Adipose tissue (tissue), 3 donors: ENCODE results near the gene ASPG. TPM values are rescaled to one million over a fixed set of nuclear protein-coding genes. Genes with fewer than 3 reads are reported as not detected.
"Not testable (repeated sequence)": the region's sequence is repeated elsewhere in the genome, so short reads cannot be mapped to it uniquely, and the experiment has no call there.

Experiments used
- H3K27ac ChIP-seq: one replicate; pipeline ENCODE4 v1.5.1; 2013; ENCODE audit warnings: low read depth, low read length
- WGBS, 3 donors: extraction: QIAGEN DNeasy Blood & Tissue Kit; methylation state at CpG; one replicate each; pipeline ENCODE4 v1.1.7; 2013; 5-methylcytosine and 5-hydroxymethylcytosine counted together
- polyA plus RNA-seq, 3 donors: library from polyadenylated mRNA; stranded (reverse); fragments of 200-250 nt; gene quantifications; one replicate each; pipeline ENCODE4 v1.2.3, GENCODE V29; 2013
- donor health status: healthy with polysubstance abuse.
- donor health status: Bipolar disorder and iron deficiency.
- donor health status: healthy.

The ASPG gene
- polyA plus RNA-seq, 3 donors: 0.67 to 2.0 (median 2.0) TPM

DNA sequence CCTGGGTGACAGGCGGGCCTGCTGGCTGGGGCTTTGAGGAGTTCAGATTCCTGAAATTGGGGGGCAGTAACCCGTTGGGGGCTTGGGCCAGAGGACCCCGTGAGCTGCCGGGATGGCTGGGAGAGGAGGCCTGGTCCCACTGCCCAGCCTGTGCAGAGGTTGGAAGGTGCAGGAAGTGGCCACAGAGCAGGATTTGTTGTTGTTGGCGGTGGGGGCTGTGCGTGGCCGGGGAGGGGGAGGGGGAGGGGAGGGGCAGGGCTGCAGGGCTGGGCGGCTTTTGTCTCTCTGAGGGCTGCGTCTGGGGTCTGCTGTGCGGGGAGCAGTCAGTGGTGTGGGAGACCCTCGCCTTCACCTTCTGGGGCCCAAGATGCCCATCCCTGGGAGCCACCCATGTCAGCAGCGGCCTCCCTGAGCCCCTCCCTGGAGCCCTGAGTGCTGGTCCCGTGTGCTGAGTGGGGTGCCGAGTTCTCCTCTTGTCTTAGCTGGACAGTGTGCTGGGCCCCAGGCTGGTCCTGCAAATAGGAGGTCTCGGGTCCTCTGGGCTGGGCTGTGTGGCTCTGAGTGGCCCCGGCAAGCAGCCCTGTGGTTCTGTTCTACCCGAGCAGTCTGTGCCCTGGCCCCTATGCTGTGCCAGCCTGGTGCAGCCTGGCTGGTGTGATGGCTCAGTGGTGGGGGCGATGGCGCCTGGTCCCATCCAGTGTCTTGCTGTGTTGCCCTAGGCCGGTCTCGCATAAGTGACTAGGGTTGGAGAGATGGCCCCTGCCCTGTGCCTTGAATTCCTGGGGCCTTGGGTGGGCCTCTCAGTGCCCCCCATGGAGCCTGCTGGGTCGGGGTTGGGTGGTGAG is 63.2 kb downstream of the ASPG start:
- no peak overlapping the region for H3K27ac ChIP-seq
- 56 to 74% (median 72%) methylated on average over 19 to 22 of the region's 22 CpGs for WGBS, 3 donors

DNA sequence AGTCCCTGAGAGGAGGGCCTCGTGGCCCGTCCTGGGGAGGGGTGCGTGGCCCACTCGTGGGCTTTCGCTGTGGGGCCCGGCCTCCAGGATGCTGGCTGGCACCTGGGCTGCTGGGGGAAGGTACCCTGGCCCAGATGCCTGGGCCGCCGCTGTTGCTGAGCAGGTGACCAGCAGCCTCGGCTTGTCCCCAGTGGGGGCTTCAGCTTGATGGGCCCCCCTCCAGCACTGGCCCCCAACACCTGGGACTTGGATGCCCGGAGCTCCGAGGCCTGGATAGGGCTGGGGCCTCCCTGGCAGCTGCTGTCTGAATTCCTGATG is 63.7 kb downstream of the ASPG start:
- 78 to 85% (median 85%) methylated on average over 10 to 11 of the region's 11 CpGs for WGBS, 3 donors
- H3K27ac ChIP-seq: no peak overlapping the region

DNA sequence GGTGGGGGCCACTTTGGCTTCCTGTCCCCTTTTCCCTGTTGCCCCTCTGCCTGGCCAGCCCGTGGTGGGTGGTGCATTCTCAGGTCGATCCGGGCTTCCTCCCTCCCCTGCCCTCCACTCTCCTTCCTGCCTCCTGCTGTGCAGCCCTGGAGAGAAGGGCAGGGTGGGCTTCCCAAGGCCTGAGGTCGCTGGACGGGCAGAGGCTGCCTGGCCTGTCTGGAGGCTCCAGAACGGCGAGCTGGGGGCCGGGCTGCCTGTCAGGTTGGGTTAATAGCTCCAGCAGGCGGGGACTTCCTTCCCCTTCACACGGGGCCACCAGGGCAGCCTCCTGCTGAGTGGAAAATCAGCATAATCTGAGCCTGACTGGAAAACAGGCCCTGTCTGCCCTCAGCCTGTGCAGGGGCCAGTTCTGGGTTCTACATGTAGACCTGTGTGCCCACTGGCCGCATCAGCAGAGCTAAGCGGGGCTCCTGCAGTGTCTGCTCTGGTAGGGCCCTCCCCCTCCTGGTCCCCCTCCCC is 64.2 kb downstream of the ASPG start:
- WGBS, 3 donors: 18 to 32% (median 24%) methylated on average over 8 to 12 of the region's 12 CpGs
- H3K27ac ChIP-seq: no peak overlapping the region

DNA sequence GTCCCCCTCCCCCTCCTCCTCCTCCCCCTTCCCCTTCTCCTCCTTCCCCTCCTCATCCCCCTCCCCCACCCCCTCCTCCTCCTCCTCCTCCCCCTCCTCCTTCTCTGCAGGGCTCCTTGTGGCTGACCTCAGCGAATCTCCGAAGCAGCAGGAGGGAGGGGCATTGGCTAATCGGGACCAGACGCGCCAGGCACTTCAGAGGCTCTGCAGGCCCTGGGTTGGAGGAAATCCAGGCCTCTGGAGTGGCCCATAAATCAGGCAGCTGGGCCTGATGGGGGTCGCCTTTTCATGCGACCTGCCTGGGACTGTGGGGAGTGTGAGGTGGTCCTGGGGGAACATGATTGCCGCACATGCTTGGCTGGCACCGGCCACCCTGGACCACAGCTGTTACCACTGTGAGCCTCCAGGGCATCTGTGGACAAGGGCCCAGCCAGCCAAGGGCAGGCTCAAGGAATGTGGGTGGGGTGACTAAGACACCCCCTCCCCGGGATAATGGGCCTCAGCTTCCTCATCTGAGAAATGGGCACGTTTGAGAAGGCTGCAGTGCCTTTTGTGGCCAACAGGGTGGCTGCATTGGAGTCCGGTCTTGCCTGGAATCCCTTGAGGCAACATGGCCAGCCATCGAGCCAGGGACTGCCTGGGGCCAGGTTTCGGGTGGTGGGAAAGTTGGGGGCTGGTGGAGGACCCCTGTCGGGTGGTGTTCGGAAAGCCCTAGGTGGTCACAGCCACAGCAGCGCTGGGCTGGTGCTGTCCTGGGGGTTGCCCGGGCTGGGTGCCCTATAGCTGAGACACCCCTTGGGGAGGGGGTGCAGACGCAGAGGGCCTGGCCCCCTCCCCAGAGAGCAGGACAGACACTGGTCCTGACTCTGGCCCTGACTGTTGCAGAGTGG is 64.9 kb downstream of the ASPG start:
- no peak overlapping the region for H3K27ac ChIP-seq
- WGBS, 3 donors: 37 to 51% (median 41%) methylated on average over 17 to 19 of the region's 19 CpGs

DNA sequence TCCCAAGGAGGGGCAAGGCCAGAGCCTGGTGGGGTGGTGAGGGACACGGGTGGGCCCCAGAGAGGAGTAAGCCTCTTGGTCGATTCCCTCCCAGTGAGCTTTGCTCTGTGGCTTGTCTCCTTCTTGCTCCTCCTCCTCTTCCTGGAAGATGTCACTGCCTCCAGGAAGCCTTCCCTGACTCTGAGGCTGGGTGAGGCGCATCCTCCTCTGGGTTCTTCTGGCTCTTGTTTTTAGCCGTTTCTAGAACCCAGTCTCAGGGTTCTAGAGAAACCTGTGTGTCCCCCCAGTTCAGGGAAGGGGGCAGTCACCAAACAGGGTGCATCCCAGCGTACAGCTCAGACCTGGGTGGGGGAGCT is 65.5 kb downstream of the ASPG start:
- H3K27ac ChIP-seq: no peak overlapping the region
- 80 to 85% (median 81%) methylated on average over 5 of the region's 5 CpGs for WGBS, 3 donors

DNA sequence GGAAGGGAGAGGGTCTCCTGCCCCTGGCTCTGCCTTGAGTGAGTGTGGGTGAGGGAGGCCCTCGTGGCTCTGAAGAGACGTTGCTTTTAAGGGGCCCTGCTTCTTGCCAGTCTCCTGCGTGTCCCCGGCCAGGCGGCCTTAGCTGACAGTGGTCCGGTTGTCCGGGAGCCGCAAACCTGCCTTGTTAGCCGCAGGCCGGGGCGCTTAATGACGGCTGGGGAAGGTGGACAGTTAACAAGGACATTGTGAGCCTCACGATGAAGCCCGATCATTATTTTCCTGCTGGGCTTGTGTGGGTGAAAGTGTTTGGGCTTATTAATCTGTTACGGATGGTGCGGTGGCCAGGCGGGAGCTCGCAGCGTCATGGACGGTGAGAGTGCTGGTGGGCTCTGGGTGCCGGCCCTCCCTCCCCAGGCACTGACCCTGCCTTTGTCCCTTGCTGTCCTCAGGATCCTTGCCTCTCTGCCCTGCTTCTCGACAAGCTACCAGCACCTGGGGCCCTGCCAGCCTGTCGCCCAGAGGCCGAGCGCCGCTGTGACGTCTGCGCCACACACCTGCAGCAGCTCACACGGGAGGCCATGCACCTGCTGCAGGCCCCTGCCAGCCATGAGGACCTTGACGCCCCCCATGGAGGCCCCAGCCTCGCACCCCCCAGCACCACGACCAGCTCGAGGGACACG is 66.2 kb downstream of the ASPG start:
- WGBS, 3 donors: 41 to 93% (median 89%) methylated on average over 30 to 34 of the region's 34 CpGs
- H3K27ac ChIP-seq: no peak overlapping the region

DNA sequence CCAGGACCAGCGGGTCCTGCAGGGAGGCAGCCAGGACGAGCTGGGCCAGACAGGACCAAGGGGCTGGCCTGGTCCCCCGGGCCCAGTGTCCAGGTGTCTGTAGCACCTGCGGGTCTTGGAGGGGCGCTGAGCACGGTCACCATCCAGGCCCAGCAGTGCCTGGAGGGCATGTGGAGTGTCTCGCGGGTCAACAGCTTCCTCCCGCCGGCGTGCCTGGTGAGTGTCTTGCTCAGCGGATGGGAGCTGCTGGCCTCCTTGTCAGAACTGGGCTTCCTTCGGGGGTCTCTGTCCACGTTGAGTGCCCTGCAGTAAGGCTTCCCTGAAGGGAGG is 66.7 kb downstream of the ASPG start:
- no peak overlapping the region for H3K27ac ChIP-seq
- WGBS, 3 donors: 80 to 93% (median 93%) methylated on average over 14 of the region's 14 CpGs

DNA sequence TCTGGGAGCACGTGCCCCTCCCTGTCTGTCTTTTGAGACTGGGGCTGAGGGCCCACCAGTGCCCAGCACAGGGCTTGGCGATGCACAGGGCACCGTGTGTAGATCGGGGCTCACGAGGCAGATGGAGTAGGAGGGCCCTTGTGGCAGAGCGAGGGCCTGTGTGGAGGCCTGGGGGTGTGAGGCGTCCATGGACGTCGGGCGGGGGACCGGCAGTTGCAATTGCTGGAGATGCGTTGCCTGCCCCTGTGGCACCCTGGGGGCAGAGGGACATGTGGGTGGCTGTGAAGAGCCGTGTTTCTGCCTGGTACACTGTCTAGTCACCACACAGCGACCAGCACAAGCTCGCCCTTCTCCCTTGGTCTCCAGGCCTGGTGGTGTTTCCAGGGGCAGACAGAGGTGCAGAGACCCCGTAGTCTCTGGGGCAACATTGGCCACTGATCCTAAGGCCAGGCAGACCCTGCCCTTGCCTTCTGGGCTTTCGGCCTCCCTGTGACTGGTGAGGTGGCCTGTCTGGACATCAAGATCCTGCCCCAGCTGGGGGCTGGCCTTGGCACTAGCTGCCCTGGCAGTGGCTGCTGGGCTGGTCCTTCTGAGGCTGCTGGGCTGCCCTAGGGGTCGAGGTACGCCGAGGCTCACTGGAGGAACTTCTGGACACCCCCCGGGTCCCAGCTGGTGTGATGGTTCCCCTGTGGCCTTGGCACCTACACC is 67.3 kb downstream of the ASPG start:
- 79 to 90% (median 90%) methylated on average over 20 to 21 of the region's 21 CpGs for WGBS, 3 donors
- no peak overlapping the region for H3K27ac ChIP-seq

DNA sequence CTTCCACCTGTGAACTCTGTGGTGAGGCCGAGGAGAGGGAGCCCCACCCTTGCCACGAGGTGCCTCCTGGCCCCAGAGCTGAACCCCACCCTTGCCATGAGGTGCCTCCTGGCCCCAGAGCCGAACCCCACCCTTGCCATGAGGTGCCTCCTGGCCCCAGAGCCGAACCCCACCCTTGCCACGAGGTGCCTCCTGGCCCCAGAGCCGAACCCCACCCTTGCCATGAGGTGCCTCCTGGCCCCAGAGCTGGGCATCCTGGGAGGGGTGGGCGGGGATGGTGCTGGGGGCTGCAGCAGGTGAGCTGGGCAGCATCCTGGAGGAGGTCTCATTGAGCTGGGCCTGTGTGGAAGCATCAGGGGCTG is 67.9 kb downstream of the ASPG start:
- 55 to 61% (median 58%) methylated on average over 6 to 7 of the region's 7 CpGs for WGBS, 3 donors
- not testable (repeated sequence) for H3K27ac ChIP-seq

DNA sequence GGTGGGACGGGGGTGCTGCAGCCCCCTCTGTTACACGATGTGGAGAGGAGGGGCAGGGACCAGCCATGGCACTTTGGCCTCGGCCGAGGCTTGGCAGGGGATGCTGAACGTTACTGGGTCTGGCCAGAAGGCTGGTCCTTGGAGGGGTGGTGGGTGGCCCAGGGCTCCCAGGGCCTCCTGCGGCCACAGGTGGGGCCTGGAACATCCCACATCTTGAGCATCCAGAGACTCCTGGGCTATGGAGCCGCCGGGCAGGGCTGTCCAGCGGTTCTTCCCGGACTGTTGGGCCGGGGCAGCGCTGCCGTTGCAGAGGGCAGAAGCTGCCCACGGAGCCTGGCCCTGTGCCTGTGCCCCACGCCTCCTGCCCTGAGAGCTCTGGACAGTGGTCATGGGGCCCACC is 68.7 kb downstream of the ASPG start:
- H3K27ac ChIP-seq: no peak overlapping the region
- WGBS, 3 donors: 72 to 78% (median 73%) methylated on average over 15 of the region's 15 CpGs

DNA sequence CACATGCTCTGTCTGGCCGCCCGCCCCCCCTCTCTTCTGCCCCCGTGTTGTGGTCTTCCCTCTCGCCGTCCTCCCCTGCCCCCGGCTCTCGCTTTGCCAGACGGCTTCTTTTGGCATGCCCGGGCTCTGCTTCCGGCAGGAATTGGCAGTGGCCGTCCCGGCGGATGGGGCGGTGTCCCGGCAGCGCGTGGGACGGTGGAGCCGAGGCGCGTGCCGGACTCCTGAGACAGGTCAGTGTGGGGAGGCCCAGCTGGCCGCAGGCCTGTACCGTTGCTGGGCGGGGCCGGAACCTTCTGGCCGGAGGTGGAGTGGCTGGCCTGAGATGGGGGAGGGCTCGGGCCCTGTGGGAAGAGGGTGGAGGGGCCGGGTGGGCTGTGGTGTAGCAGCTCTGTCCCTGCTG is 70.0 kb downstream of the ASPG start:
- WGBS, 3 donors: 57 to 85% (median 63%) methylated on average over 29 of the region's 29 CpGs
- H3K27ac ChIP-seq: no peak overlapping the region

DNA sequence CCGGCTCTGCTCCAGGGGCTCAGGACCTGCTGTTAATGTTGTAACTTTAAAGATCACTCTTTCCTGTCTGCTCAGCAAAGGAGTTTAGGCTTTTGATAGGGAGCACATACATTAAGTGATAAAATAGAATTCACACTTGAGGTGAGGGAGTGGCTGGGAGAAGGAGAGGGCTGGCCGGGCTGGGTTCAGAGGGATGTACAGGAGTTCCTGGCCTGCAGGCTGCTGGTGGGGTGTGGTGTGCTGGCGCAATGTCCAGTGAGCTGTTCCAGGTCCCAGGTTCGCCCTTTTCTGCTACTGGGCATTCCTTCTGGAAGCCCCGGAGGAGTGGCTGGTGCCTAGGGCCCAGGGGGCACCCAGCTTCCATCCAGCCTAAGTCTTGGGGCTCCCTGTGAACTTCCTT is 70.6 kb downstream of the ASPG start:
- H3K27ac ChIP-seq: no peak overlapping the region
- WGBS, 3 donors: 88 to 91% (median 90%) methylated on average over 5 of the region's 5 CpGs

DNA sequence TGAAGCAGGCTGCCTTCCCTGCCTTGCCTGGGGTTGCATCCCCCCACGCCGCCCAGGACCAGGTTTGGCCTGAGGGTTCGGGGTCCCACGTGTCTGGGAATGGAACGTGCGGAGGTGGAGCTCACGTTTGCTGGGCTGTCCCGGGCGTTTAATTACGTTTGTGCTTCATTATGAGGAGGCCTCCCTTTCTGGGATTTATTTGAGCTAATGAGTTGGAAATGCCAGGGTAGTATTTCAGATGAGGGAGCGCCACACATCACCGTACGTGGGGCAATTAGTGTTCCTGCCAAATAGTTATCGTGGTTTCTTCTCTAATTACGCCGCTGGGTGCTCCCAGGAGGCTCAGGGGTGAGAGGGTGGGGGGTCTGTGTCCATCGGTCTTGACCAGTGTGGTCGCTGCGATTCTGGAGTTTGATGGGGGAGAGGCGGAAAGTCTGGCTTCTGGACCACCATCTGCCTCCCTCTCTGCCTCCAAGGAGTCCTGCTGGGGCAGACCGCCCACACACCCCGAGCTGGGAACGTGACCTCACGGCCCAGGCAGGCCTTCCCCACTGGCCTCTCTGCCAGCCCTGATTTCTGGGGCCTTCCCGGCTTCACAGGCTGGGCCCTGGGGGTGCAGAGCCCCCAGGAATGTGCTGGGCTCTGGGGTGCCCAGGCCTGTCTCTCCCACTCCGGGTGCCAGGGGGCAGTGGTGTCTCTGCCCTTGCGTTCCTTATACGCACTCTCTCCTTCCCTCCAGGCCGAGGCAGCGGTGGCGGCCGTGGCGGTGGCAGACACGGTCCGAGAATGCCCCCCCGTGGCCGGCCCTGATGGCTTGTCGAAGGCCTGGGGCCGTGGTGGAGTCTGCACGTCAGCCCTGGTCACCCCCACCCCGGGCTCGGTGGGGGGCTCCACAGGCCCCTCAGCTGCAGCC is 71.8 kb downstream of the ASPG start:
- WGBS, 3 donors: 88 to 91% (median 90%) methylated on average over 41 to 42 of the region's 42 CpGs
- H3K27ac ChIP-seq: no peak overlapping the region

DNA sequence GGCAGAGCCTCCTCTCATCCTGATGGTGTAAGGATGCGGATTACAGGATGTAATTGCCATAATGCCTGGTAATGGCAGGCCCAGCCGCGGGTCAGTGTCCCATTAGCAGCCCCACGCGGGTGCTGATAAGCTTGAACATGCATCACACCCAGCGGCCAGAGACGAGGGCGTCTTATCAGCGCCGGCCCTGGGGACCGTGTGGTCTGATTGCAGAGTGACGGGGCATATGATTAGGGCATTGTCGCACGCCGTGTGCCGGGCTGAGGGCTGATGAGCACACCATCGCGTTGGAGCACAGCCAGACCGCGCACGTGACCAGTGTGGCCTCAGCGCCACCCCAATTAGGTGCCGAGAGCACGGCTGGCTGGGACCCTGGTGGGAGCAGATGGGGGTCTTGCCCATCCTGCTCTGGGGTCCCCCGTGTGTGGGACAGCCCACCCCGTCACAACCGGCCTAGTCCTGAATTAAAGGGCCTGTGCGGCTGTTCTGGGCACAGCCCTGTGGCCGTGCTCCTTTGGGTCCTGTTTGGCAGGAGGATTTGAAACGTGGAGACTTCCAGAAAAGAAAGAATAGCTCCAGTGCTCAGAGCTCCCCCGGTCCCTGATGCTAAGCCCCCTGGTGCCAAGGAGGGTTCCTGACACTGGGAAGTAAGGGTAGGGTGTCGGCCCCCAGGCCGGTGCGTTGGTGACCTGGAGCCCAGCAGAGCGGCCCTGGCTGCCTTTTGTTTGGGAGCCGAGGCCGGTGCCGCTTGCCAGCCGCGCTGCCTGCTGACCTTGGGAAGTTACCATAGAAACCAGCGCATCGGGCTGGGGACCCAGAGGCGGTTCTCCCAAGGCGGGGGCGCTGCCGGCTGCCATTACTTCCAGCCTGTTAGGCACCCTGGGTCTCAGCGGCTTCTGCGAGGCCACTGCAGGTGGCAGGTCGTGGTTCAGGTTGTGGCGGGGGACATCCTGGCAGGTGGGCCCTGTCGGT is 73.6 kb downstream of the ASPG start:
- WGBS, 3 donors: 48 to 84% (median 74%) methylated on average over 50 to 51 of the region's 51 CpGs
- no peak overlapping the region for H3K27ac ChIP-seq

DNA sequence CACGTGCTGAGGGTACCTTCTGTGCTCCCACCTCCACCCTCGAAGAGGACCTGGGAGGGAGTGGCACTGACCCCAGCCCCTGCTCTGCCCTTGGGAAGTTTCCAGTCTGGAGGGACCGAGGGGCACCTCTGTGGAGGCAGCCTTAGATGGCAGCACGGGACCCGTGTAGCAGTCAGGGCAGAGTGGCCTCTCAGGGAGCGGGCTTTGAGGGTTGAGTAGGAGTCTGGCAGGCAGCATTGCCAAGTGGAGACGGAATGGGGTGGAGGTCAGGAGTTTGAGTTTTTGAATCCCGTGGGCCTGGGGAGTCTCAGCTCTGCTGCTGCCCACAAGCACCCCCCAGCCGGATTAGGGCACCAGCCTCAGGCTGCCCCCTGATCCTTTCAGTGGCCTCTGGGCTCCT is 74.5 kb downstream of the ASPG start:
- no peak overlapping the region for H3K27ac ChIP-seq
- WGBS, 3 donors: 89 to 90% (median 89%) methylated on average over 9 of the region's 9 CpGs

DNA sequence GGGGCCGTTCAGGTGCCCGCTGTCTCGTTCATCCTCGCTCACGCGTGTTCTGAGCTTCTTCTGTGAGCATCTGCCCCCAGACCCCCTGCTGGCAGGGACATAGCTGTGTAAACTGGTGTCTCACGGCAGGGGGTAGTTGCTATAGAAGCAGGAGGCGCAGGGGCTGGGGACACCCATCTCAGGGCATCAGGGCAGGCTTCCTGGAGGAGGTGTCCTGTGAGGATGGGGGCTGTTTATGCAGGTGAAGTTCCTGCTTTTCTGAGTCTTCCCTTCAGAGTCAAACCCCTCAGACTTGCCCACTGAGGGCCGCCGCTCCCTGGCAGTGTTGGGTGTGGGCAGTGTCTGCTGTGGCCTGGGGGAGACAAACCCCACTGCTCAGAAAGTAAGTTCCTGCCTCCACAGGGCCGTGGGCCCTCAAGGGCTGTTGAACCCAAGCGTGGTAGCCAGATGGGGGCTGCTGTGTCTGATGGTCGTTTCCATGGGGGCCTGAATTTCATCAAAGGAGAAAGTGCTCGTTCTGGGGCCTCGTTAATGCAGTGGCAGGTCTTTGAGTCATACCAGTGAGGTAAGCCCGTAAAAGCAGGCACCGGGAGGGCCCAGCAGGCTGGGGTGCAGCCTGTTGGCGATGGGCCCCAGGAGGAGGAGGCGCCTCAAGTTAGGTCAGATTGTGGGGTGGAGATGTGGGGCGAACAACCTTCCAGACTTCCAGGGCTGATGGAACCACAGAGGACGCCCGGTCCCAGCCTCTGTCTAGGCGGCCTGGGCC is 76.3 kb downstream of the ASPG start:
- 81 to 90% (median 88%) methylated on average over 23 of the region's 23 CpGs for WGBS, 3 donors
- H3K27ac ChIP-seq: no peak overlapping the region
